Measurements from ENCODE around the gene SNX18.
A peak's percentile ranks its signal among the peaks of the same experiment; 100 is the strongest.

DNA sequence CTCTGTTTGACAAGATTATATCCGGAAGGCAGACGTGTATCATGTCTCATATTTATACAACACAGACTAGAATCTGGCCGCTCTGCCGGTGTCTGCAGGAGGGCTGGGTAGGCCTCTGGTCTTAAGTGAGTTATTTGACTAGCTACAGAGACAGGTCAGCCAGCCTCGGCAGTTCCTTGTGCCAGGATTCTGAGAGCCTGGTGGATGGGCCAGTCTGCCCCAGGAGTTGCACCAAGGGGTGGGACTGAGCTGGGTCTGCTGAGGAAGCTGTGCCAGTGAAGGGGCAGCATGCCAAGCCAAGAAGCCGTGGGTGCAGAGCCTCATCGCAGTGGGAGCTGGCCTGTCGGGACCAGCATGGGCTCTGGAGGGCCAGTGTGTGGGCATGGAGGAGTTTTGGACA is 7.1 kb downstream of the SNX18 start:
- TF ChIP-seq, protein P1, sequence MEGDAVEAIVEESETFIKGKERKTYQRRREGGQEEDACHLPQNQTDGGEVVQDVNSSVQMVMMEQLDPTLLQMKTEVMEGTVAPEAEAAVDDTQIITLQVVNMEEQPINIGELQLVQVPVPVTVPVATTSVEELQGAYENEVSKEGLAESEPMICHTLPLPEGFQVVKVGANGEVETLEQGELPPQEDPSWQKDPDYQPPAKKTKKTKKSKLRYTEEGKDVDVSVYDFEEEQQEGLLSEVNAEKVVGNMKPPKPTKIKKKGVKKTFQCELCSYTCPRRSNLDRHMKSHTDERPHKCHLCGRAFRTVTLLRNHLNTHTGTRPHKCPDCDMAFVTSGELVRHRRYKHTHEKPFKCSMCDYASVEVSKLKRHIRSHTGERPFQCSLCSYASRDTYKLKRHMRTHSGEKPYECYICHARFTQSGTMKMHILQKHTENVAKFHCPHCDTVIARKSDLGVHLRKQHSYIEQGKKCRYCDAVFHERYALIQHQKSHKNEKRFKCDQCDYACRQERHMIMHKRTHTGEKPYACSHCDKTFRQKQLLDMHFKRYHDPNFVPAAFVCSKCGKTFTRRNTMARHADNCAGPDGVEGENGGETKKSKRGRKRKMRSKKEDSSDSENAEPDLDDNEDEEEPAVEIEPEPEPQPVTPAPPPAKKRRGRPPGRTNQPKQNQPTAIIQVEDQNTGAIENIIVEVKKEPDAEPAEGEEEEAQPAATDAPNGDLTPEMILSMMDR (IDR thresholded peaks at IDR 0.05 in 8 of 11, conservative IDR thresholded peaks at IDR 0.05 in 3 of 11): no peak
- TF ChIP-seq POLR2AphosphoS5 (IDR thresholded peaks at IDR 0.05): peak; percentile 55 to 64 (median 57)

Data from spleen (tissue), 7 donors.